ENCODE data around the gene FAM174A. TPM values are rescaled to one million over a fixed set of nuclear protein-coding genes. Genes with fewer than 3 reads are reported as not detected.

The FAM174A gene
- total and polyA plus RNA-seq, 10 donors, result 5.4 to 26.7 (median 12.7) TPM

GRCh38 chr5:100553209-100553608 is 18.0 kb downstream of the FAM174A start:
- Histone ChIP-seq H3K36me3 (no peaks in the 10 kb centered on the region), H3K4me1 (peaks cover 0 to 9% (median 0%) of the 10 kb centered on the region in 6 donors), H3K9me3 (peaks cover 0 to 4% (median 0%) of the 10 kb centered on the region in 8 donors), H3K4me3 (no peak overlapping the region), H3K27ac (no peak overlapping the region), H3K27me3 (replicated peaks in 1 of 7) (no peaks in the 10 kb centered on the region)
- TF ChIP-seq POLR2A (IDR thresholded peaks at IDR 0.05) (no peak), CTCF (IDR thresholded peaks at IDR 0.05 in 8 of 11, conservative IDR thresholded peaks at IDR 0.05 in 3 of 11) (no peak), POLR2AphosphoS5 (IDR thresholded peaks at IDR 0.05) (no peak)
- no peak for DNase-seq
- intact Hi-C loops (cut with DNase I; ENCODE audit: low total_unique reads), result no loop called here

DNA sequence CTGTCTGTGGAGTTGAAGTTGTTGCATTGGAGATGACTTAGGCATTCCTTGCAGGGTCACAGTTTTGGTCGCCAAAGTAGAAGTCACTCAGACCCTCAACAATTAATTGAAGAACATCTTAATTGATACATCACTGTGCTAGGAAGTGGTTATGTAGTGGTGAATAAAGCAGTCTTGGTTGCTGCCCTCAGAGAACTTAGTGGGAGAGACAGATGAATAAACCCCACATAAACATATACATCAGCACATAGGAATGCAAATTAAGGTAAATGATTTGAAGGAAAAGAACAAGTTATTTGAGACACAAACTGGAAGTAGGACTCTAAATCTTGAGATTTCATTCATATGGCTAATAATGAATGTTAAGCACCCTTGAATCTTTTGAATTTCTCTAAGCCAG is 25.7 kb downstream of the FAM174A start:
- Histone ChIP-seq H3K36me3 (peaks cover 0 to 35% (median 6%) of the 10 kb centered on the region in 6 donors), H3K4me3 (no peak overlapping the region), H3K27me3 (replicated peaks in 1 of 7) (no peaks in the 10 kb centered on the region), H3K4me1 (no peaks in the 10 kb centered on the region), H3K9me3 (peaks cover 0 to 6% (median 0%) of the 10 kb centered on the region in 8 donors), H3K27ac (no peak overlapping the region)
- intact Hi-C loops (cut with DNase I; ENCODE audit: low total_unique reads), result no loop called here
- TF ChIP-seq CTCF (IDR thresholded peaks at IDR 0.05 in 8 of 11, conservative IDR thresholded peaks at IDR 0.05 in 3 of 11) (no peak), POLR2AphosphoS5 (IDR thresholded peaks at IDR 0.05) (no peak)
- 92 to 100% (median 95%) methylated on average over 1 of the region's 1 CpG for WGBS, 5 donors
- DNase-seq, result no peak

- Histone ChIP-seq H3K36me3 (peaks cover 0 to 35% (median 6%) of the 10 kb centered on the region in 6 donors), H3K27ac (no peak overlapping the region), H3K9me3 (peaks cover 0 to 6% (median 0%) of the 10 kb centered on the region in 8 donors), H3K4me1 (no peaks in the 10 kb centered on the region), H3K4me3 (no peak overlapping the region), H3K27me3 (replicated peaks in 1 of 7) (no peaks in the 10 kb centered on the region)
- no peak for TF ChIP-seq CTCF (IDR thresholded peaks at IDR 0.05 in 8 of 11, conservative IDR thresholded peaks at IDR 0.05 in 3 of 11)
- no peak for TF ChIP-seq POLR2AphosphoS5 (IDR thresholded peaks at IDR 0.05)
- TF ChIP-seq POLR2A (IDR thresholded peaks at IDR 0.05), result no peak
- intact Hi-C loops (cut with DNase I; ENCODE audit: low total_unique reads), result no loop called here
- no peak for DNase-seq
Measured at GRCh38 chr5:100562821-100563220, 27.6 kb downstream of the FAM174A start.

DNA sequence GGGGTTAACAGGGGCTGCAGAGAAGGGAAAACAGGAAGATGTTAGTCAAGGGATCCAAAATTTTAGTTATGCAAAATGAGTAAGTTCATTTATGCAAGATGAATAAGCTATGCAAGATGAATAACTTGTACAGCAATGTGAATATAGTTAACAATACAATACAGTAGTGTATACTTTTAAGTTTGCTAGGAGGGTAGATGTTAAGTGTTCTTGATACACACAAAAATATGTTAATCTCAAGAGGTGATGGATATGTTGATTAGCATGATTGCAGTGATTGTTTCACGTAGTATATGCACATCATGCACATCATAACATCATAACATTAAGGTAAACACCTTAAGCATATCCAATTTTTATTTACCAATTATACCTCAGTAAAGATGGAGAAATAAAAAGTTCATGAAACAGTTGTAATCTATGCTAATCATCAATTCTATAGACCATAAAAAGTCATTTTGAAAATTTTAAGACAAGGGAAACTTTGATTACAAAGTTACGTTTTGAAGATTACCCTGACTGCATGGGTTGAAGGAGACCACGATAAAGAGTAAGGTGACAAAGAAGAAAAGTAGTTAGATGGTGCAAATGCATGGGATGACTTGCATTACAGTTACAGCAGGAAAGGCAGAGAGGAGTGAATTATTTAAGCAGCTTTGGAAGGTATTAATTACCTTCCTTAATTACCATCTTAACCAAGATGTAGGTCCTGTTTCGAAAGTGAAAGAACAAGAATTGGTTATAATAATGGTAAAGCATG is 31.4 kb downstream of the FAM174A start:
- peak overlapping the region in 1 of 8 donors; percentile 18 for H3K4me3 ChIP-seq
- no peaks in the 10 kb centered on the region for H3K4me1 ChIP-seq
- DNase-seq, result no peak
- H3K27me3 ChIP-seq (replicated peaks in 1 of 7), result no peaks in the 10 kb centered on the region
- 83 to 89% (median 85%) methylated on average over 4 of the region's 4 CpGs for WGBS, 5 donors
- intact Hi-C loops (cut with DNase I; ENCODE audit: low total_unique reads), result no loop called here
- no peaks in the 10 kb centered on the region for H3K9me3 ChIP-seq
- peaks cover 0 to 35% (median 6%) of the 10 kb centered on the region in 6 donors for H3K36me3 ChIP-seq
- H3K27ac ChIP-seq, result no peak overlapping the region
- TF ChIP-seq POLR2AphosphoS5 (IDR thresholded peaks at IDR 0.05), result no peak
- TF ChIP-seq CTCF (IDR thresholded peaks at IDR 0.05 in 8 of 11, conservative IDR thresholded peaks at IDR 0.05 in 3 of 11), result no peak
- TF ChIP-seq POLR2A (IDR thresholded peaks at IDR 0.05), result no peak

All from spleen (tissue), 11 donors.